Measurements from ENCODE around the gene MEF2B. TPM values are rescaled to one million over a fixed set of nuclear protein-coding genes. Genes with fewer than 3 reads are reported as not detected.

The MEF2B gene
- total RNA-seq, 1 experiment from 2014 or later, result 1.1 TPM

GRCh38 chr19:19165396-19165795, 4.7 kb downstream of the MEF2B start:
- in situ Hi-C loops (cut with HindIII; ENCODE audit: low pct_unique_long_range_greater_than_20kb, low sequenced_read_pairs) (no loop called here), intact Hi-C loops (cut with micrococcal nuclease; ENCODE audit: unreplicated experiment) (no loop called here)
- ChIA-PET CTCF (no interaction called here), POLR2A (no interaction called here)
- TF ChIP-seq TCF7L2 (IDR thresholded peaks at IDR 0.05; ENCODE audit: low read depth, low read length) (no peak), REST (IDR thresholded peaks at IDR 0.05; ENCODE audit: insufficient read depth in 1 of 2, low read depth in 2 of 2, low read length in 1 of 2) (no peak), POLR2AphosphoS5 (IDR thresholded peaks at IDR 0.05; ENCODE audit: low read depth, low read length) (no peak), SIN3A (IDR thresholded peaks at IDR 0.05; ENCODE audit: borderline replicate concordance, insufficient read depth, low read depth, low read length) (no peak)
- TF ChIP-seq, protein P1, sequence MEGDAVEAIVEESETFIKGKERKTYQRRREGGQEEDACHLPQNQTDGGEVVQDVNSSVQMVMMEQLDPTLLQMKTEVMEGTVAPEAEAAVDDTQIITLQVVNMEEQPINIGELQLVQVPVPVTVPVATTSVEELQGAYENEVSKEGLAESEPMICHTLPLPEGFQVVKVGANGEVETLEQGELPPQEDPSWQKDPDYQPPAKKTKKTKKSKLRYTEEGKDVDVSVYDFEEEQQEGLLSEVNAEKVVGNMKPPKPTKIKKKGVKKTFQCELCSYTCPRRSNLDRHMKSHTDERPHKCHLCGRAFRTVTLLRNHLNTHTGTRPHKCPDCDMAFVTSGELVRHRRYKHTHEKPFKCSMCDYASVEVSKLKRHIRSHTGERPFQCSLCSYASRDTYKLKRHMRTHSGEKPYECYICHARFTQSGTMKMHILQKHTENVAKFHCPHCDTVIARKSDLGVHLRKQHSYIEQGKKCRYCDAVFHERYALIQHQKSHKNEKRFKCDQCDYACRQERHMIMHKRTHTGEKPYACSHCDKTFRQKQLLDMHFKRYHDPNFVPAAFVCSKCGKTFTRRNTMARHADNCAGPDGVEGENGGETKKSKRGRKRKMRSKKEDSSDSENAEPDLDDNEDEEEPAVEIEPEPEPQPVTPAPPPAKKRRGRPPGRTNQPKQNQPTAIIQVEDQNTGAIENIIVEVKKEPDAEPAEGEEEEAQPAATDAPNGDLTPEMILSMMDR (IDR thresholded peaks at IDR 0.05), result no peak
- no peaks in the 10 kb centered on the region for H3K27me3 ChIP-seq (ENCODE audit: control insufficient read depth, insufficient read depth, low read length)
- no TSS peak for BruUV-seq (replicated peaks)
- no peak overlapping the region for H3K27ac ChIP-seq (ENCODE audit: low read length)
- no peaks in the 10 kb centered on the region for H3K9me3 ChIP-seq (ENCODE audit: control insufficient read depth, insufficient read depth, low read depth, low read length)
- no peak for DNase-seq (ENCODE audit: low read depth, low spot score)
- no peaks in the 10 kb centered on the region for H3K36me3 ChIP-seq (ENCODE audit: control insufficient read depth, insufficient read depth, low read length)
- no peak for ATAC-seq
- no peaks in the 10 kb centered on the region for H3K4me1 ChIP-seq (ENCODE audit: control insufficient read depth, insufficient read depth, low read length)
- H3K4me3 ChIP-seq (ENCODE audit: low read depth in 2 of 2, low read length in 2 of 2), result no peak overlapping the region

GRCh38 chr19:19162495-19162894, 7.6 kb downstream of the MEF2B start:
- Histone ChIP-seq H3K9me3 (ENCODE audit: control insufficient read depth, insufficient read depth, low read depth, low read length) (no peaks in the 10 kb centered on the region), H3K4me1 (ENCODE audit: control insufficient read depth, insufficient read depth, low read length) (no peaks in the 10 kb centered on the region), H3K36me3 (ENCODE audit: control insufficient read depth, insufficient read depth, low read length) (no peaks in the 10 kb centered on the region), H3K4me3 (ENCODE audit: low read depth in 2 of 2, low read length in 2 of 2) (no peak overlapping the region), H3K27ac (ENCODE audit: low read length) (no peak overlapping the region), H3K27me3 (ENCODE audit: control insufficient read depth, insufficient read depth, low read length) (no peaks in the 10 kb centered on the region)
- ATAC-seq, result no peak
- in situ Hi-C loops (cut with HindIII; ENCODE audit: low pct_unique_long_range_greater_than_20kb, low sequenced_read_pairs) (no loop called here), intact Hi-C loops (cut with micrococcal nuclease; ENCODE audit: unreplicated experiment) (no loop called here)
- no peak for DNase-seq (ENCODE audit: low read depth, low spot score)
- TF ChIP-seq, protein P1 (IDR thresholded peaks at IDR 0.05), result no peak
- TF ChIP-seq SIN3A (IDR thresholded peaks at IDR 0.05; ENCODE audit: borderline replicate concordance, insufficient read depth, low read depth, low read length) (no peak), POLR2AphosphoS5 (IDR thresholded peaks at IDR 0.05; ENCODE audit: low read depth, low read length) (no peak), REST (IDR thresholded peaks at IDR 0.05; ENCODE audit: insufficient read depth in 1 of 2, low read depth in 2 of 2, low read length in 1 of 2) (no peak), TCF7L2 (IDR thresholded peaks at IDR 0.05; ENCODE audit: low read depth, low read length) (no peak)
- ChIA-PET CTCF (no interaction called here), POLR2A (no interaction called here)
- no TSS peak for BruUV-seq (replicated peaks)

Data from Panc1 (cell line).